GM20431 (cell line): ENCODE results near the gene PIM2.

Source experiments
- in situ Hi-C: fragments of 300-500 bp; cut with MseI, MboI; formaldehyde crosslinking; loops from one replicate; pipeline ENCODE4 v1.15.0; 2020; ENCODE audit warnings: low sequenced_read_pairs; ENCODE audit not compliant: unreplicated experiment

The PIM2 gene

DNA sequence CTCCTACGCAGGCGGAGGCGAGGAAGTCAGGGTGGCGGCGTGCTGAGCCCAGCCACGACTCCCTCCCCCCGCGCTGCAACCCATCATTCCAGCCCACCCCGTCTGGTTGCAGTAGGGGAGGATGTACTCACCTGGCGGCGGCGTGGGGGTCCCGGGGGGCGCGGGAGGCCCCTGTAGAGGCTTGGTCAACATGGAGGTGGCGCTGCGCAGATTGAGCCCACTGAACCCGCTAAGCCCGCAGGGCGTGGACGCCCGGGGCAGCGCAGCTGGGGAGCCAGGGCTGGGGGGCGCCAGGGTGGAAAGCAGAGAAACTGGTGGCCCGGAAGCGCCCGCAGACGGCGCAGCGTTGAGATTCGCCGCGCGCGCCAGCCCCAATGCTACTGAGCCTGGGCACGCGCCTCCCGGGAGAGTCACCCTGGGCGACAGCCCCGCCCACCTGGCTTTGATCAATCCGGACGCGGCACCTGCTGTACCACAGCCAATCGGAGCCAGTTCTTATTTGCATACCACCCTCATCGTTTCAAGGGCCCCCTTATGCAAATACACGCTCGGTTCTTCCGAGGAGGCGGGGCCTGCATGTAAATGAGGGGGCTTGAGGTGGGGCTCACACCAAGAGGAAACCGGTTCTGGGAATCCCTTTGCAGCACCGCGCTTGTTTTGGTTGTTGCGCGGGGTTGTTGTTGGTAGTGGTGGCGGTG lies at the start of gene PIM2:
PIM2 (minus strand) TSS at position 382 of the 698 bp plus-strand sequence; CDS start at position 192, 190 bp downstream.
- in situ Hi-C loops: no loop called here

DNA sequence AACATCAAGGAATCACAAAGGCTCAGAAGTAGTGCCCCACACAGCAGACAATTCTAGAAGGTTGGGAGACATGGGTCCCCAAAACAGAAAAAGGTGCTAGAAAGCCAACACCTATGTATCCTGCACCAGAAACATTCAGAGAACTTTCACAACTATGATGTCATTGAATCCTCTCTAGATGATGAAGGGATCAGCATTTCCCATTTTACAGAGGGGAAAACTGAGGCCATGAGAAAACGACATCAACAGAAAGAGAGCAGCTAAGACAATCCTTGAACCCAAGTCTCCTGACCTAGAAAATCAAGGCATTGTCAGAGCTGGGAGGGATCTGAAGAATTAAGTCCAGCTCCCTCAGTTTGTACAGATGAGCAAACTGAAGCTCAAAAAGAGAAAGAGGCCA lies 49.6 kb upstream of the PIM2 start:
- in situ Hi-C loops: no loop called here

DNA sequence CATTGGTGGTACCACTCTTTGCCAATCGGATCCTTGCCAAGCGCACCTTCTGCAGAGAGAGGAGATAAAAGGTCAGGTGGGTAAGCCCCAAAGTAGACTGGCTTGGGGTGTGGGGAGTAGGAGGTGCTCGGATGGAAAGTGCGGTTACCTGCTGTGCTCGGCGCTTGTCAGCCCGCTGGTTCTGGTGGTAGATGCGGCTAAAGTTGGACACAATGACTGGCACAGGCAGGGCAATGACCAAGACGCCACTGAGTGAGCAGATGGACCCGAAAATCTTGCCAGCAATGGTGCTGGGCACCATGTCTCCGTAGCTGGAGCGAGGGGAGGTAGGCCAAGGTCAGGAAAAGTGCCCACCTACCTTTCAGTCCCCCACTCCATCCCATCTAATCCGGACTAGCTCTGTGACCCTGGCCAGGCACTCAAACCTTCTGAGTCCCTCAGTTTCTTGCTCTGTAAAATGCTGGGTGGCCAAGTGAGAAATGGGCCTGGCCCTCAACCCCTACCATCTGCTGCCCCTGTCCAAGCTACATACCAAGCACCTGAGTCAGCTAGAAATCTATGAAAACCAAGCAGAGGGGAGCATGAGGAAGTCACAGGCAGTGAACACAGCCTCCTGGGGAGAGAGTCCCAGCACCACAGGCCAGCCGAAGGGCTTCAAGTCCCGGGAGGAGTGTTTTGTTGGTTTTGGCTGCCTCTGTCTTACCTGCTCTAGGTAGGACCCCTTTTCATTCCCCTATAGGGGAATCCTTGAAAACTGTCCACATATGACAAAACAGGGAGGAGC lies 48.2 kb upstream of the PIM2 start:
- in situ Hi-C loops: no loop called here

DNA sequence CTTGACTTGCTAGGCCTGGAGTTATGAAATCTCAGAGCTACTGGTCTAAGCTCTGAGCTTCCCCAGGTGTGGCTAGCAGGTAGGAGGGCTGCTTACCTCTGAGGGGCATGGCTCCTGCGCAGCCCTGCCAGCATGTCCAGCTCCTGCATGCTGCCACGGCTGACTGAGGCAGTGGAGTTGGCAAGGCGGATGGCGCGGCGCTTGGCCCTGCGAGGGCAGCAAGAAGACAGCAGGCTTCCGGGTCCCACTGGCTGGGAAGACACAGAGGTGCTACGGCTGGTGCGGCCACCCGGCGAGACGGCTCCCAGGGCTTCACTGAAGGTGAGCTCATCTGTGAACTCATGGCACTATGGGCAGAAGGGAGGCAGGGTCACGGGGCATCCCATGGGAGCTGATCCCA lies 47.1 kb upstream of the PIM2 start:
- in situ Hi-C loops: no loop called here

DNA sequence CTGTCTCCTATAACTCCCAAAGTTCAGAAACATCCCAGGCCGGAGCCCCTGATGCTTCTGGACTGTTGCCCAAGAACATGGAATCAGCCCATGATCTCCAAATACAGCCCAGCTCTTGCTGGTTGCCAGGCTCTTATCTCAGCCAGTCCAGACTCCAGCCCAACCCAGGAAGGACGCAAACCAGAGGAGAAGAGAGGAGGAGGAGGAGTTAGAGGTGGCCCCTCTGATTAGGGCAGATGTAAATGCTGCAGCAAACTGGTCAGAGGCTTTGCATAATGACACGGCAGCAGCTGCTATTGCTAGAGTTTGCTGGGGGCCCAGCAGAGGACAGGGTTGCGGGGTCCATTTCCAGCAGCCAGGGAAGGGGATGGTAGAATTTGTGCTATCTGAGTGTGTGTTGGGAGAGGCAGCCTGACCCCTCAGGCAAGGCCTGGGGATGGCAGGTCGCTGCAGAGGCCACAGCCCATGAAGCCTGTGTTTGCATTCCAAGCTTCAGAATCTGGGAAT lies 42.8 kb upstream of the PIM2 start:
- in situ Hi-C loops: no loop called here

DNA sequence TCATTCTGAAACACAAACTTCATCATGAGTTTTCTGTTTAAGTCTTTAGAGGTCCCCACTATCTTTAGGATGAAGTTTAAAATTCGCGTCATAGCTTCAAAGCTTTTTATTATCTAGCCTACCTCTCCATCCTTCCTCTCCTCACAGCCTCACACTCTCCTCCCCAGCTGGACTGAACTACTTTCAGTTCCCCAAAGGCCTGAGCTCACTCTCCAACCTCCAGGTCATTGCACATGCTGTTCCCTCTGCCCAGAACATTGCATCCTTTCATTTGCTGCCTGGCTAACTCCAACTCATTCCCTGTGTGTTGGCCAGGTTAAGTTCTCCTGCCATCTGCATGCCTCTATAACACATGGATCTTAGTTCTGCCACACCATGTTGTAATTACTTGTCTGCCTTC lies 41.5 kb upstream of the PIM2 start:
- in situ Hi-C loops: no loop called here

DNA sequence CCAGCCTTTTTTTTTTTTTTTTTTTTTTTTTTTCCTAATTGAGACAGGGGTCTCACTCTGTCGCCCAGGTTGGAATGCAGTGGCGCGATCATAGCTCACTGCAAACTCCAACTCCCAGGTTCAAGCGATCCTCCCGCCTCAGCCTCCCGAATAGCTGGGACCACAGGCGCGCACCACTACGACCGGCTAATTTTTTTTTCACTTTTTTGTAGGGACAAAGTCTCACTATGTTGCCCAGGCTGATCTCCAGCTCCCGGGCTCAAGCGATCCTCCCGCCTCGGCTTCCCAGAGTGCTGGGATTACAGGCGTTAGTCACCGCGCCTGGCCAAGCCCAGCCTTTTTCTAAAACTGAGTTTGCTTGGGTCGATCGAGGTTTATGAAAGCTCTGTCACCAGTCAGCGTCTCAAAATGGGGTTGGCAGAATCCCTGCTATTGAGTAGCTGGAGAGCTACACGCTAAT lies 39.8 kb upstream of the PIM2 start:
- in situ Hi-C loops: no loop called here

DNA sequence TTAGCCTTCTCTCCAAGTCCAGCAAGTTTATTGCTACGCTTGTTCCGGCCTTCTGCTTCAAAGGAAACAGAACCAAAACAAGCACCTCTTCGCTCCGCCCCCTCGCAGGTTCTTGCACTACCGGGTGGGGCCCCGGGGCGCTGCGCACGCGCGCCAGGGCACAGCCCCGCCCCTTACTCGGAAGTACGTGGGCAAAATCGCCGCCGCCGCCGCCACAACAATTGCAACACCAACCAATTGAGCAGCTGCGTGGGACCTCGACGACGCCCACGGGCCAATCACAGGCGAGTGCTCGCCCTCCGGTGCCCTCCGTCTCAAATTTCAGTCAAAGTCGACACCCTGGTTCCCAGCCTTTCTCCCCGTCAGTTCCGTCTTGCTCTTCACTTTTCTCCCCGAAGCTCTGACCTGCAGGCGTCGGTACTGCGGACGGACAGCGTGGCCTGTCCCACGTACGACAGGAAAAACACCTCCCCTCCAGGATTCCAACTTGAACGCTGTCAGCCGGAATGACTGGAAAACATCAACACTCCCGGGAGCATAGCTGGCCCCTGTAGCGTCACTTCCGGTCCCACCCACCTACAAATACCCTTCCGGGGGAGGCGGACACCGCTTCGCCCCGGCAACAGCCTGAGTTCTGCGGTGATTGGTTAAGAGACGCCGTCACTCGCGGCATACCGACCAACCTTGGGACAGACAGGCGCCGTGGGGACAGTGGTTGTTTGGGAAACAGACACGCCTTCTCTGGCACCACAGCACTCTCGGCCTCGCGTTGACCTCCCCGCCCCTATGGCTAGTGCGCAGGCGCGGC lies 39.2 kb upstream of the PIM2 start:
- in situ Hi-C loops: no loop called here

DNA sequence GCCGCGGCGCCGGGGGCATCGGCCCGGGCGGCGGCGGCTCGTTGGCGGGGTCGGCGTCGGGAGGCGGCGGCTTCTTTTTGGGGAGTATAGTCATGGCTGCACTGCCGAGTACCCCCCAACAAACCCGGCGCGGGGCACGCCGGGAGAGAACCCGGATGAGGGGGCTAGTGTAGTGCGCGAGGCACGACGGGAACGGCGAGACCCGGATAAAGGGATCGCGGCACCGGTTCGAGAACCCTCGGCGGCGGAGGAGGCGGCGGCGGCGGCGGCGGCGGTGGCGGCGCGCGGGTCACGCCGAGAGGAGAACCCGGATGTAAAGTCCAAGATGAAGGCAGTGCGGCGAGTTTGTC lies 38.6 kb upstream of the PIM2 start, which contains the start of gene OTUD5:
OTUD5 (minus strand) TSS at position 131 of the 350 bp plus-strand sequence; CDS start at position 94, 37 bp downstream.
- in situ Hi-C loops: no loop called here

DNA sequence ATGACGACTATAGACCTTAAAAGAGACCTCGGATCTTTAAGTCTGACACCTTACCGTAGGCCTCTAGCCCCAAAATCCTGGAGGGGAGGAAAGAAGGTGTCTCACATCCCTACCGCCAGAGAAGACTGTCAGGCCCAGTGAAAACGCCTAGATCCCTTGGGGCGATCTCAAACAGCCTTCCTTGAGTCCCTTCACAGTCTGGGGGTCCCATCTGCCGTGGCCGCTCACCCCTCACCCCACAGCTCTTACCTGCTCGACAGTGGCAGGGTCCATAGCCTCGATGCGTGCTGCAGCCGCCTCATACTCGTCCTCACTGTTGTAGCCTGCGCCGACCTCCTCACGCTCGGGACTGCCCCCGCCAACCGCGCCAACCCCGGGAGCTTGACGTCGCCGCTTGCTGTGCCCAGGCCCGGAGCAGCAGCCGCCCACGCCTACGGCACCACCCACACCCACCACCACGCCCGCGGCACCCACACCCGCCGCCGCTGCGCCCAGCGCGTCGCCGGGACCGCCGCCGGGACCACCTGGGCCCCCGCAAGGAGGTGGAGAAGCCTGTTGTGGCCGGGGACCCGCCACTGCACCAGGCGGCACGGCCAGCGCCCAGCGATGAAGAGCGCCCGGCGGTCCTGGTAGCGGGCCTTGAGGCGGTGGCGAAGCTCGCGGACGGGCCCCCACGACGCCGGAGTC lies 38.0 kb upstream of the PIM2 start:
- in situ Hi-C loops: no loop called here

DNA sequence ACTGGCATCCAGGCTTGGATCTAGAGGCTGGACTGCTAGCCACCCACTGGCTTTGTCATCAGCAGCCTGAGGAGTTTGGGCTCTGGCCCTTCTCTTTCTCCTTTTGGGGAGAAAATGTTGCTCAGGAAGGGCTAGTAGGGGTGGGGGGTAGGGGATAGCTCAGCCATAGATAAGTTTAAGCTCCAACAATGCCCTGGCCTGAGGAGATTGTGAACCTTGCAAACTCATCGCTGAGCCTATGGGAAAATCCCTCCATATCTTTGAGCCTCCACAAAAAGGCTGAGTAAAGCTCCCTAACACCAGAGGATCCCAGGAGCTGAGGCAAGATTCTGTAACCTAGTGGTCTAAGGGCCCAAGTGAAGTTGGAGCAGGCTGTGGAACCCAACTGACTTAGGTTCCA lies 29.8 kb upstream of the PIM2 start:
- in situ Hi-C loops: no loop called here

DNA sequence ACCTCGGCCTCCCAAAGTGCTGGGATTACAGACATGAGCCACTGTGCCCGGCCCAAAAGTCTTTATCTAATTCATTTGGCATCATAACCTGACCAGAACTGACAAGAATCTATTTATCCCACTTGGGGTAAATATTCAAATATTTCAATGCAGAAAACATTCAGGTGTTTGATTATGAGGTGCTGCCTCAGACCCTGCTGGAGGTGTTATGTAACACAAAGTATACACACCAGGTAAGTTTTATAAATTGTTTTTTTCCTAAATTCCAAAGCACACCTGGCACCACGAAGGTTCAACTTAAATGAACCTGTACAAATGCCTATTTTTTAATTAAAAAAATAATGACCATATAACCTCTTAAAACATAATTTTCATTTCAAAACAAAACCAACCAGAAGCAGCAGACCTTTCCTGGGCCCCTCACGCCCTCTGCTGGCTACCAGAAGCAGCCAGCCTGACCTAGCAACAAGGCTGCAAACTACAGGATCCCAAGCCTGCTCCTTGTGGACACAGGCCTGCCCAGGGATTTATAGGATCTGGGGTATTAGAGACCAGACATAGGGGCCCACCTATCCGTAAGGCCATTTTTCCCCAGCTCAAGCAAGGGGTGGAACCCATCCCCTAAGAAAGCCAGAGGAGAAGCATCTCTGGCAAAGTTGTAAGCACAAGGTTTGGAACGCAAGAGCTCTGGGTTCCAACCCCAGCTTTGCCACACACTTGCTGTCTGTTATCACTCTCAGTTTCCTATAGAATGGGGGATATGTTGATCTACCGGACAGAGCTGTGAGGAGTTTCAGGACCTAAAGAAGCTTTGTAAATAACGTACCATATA lies 26.9 kb upstream of the PIM2 start:
- in situ Hi-C loops: no loop called here

DNA sequence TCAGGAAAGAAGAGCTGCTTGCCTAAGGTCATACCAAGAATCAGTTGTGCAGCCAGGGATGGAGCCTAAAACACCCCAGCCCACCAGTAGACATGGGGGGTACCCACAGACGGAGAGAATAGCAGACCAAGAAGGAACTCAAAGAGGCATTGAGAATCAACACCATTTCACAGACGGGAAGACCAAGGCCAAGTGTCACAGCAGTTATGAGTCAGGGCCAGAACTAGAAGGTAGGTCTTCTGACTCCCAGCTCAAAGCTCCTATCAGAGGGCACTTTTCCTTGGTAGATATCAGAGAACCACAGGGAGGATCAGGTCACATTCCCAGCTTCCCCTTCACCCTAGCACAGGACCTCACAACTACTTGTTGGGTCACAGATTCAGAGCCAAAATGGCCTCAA lies 24.1 kb upstream of the PIM2 start:
- in situ Hi-C loops: no loop called here

DNA sequence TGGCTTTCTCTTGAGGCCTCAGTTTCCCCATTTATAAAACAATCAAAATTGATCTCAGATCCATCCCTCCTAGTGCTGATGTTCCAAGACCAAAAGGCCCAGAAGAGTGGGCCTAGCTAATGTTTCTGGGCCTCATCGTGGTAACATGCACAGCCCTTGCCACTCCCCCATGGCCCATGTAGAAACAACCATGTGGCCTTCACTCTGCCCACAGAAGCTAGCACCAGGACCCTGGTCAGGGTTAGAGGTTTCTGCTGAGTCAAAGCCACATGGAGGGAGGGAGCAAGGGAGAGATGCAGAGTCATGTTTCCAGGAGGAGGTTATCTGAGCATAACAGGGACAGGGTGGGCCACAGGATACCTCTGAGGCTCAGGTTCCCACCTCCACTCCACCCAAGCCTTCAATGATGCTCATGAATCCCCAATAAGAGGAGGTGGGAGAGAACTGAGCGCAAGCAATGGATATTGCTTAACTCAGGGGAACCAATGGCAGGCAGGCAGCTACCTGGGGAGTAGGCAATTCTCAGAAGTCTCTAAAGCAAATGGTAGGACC lies 21.7 kb upstream of the PIM2 start:
- in situ Hi-C loops: no loop called here

DNA sequence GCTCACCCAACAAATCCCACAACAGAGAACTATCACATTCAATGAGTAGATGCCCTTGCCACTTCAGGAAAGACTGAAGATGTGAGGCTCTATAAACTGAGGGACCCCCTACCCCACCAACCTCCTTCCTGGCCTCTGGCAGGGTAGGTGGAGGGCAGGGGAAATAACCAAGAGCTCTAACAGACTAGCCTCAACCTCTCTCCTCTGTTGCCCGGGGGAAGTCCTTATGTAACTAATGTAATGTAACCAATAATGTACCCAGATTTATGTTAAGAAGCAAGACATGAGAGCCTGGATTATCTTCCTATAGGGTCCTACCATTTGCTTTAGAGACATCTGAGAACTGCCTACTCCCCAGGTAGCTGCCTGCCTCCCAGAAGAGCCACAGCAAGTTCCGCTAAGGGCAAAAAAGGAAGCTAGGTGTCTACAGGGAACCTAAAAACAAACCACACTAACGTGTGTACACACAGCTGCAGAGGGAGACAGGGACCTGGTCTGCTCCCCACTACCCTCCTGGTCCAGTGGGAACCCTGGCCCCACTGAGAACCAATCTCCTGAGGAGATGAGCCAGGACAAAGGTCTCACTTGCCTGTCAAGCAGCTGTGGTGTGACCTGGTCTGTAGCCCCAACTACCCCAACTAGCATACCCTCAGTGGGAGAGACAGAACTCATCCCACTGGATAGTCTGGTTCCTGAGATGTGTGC lies 20.9 kb upstream of the PIM2 start:
- in situ Hi-C loops: no loop called here

DNA sequence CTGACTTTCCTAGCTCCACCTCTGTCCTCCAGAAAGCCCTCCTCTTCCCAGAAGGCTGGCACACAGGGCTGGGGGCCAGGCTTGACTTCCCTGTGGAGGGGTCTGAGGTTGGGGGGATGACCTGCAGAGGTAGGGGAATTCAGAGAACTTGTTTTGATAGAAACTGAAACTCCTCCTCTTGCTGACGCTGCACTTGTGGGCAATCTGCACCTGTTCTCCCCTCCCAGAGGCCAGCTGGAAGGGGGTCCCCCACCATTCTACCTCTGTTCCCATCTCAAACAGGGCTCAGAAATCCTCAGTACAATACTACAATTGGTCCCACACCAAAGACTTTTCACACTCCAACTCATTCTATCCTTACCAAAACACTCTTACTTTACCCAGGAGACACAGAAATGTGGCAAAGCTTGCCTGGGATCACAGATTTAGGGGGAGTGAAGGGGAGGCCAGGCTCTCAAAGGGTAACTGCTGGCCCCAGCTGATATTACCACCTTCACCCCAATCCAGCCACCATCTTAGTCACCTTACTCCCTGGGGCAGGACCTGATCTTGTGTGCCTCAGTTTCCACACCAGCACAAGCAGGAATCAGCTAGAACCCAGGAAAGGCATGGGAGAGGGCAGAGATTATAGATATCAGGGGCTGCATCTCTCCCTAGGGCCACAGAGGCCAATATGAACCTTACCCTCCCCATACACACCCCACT lies 20.0 kb upstream of the PIM2 start:
- in situ Hi-C loops: no loop called here

DNA sequence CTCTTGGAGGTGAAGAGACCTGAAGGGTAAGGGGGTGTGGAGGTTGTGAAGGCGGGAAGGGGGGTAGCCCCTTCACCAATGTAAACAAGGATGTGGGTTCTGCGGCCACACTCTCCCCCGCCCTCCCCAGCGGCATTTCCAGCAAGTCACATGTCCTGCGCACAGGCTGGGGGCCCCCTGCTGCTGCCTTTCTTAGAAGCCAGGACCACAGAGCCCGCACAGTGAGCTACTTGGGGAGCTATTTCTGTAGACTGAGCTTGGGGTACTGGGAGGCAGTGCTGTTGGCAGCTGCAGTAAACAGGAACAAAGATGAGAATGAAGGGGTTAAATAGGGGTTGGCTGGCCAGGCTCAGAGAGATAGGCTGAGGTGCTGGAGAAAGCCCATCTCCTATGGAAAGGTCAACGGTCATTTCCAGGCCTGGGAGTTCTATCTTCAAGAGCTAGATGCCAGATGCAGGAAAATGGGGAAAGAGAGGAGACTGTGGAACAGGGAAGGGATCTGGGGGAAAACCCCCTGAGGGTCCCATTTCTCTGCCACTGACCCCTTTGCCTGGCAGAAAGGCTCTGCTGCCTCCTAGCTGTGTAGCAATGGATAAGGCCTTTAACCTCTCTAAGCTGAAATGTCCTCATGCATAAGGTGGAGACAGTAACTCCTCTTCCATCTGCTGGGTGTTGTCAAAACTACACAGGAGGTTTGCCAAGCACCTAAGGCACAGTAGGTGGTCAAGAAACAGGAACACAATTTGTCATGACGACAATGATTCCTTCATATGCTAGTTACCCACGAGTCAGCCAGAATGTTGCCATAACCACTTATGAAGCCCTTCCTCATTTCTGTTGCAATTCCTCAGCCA lies 18.5 kb upstream of the PIM2 start:
- in situ Hi-C loops: no loop called here
